Measurements from ENCODE around the gene TCTN3.

DNA sequence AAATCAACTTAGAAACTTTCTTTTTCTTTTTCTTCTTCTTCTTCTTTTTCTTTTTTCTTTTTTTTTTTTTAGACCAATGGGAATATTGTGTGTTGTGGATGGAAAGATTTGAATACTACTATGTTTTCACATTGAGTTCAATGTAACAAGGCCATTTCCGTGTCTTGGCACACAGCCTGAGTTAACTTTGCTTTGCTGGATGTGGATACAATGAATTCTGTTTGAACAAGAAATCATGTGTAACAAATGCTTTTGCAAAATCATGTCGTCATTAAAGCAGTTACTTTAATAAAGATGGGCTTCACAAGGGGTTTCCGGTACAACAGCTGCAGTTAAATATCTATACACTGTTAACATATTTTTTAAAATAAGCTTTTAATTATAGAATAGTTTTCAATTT is 48.8 kb upstream of the TCTN3 start:
- TF ChIP-seq, protein P1, sequence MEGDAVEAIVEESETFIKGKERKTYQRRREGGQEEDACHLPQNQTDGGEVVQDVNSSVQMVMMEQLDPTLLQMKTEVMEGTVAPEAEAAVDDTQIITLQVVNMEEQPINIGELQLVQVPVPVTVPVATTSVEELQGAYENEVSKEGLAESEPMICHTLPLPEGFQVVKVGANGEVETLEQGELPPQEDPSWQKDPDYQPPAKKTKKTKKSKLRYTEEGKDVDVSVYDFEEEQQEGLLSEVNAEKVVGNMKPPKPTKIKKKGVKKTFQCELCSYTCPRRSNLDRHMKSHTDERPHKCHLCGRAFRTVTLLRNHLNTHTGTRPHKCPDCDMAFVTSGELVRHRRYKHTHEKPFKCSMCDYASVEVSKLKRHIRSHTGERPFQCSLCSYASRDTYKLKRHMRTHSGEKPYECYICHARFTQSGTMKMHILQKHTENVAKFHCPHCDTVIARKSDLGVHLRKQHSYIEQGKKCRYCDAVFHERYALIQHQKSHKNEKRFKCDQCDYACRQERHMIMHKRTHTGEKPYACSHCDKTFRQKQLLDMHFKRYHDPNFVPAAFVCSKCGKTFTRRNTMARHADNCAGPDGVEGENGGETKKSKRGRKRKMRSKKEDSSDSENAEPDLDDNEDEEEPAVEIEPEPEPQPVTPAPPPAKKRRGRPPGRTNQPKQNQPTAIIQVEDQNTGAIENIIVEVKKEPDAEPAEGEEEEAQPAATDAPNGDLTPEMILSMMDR (IDR thresholded peaks at IDR 0.05) = no peak
- TF ChIP-seq POLR2A (IDR thresholded peaks at IDR 0.05) = no peak

All from esophagus squamous epithelium (tissue), 4 donors.